Small intestine (tissue), 7 donors: ENCODE data around the gene ADRB1. TPM values are rescaled to one million over a fixed set of nuclear protein-coding genes. Genes with fewer than 3 reads are reported as not detected.

Experiments
- DNase-seq, 2 donors: peaks; one replicate each; pipeline versions ENCODE4 v3.0.0 to v3.0.0-alpha.2; 2013
- FAIRE-seq: peaks from 2 replicates; lab custom pipeline; 2012; peaks lifted over from hg19 to GRCh38; lab: Jason Lieb, UNC
- H3K27ac ChIP-seq, 3 donors: one replicate each; pipeline ENCODE4 v1.5.1; 2013; ENCODE audit warnings: low read length in 2 of 3, mild to moderate bottlenecking in 2 of 3, control low read depth in 1 of 3, inconsistent platforms in 1 of 3, low read depth in 1 of 3, moderate library complexity in 1 of 3
- H3K27me3 ChIP-seq, 3 donors: one replicate each; pipeline ENCODE4 v1.6.1; 2013; ENCODE audit warnings: low read length in 3 of 3, inconsistent platforms in 1 of 3; ENCODE audit not compliant: control insufficient read depth in 3 of 3, insufficient read depth in 3 of 3
- H3K36me3 ChIP-seq, 3 donors: one replicate each; pipeline ENCODE4 v1.6.1; 2013; ENCODE audit warnings: low read length in 3 of 3, inconsistent platforms in 1 of 3, low read depth in 1 of 3, mild to moderate bottlenecking in 1 of 3, moderate library complexity in 1 of 3; ENCODE audit not compliant: control insufficient read depth in 3 of 3, insufficient read depth in 2 of 3
- H3K4me1 ChIP-seq, 3 donors: one replicate each; pipeline ENCODE4 v1.6.1; 2013; ENCODE audit warnings: low read length in 2 of 3, inconsistent platforms in 1 of 3, low read depth in 1 of 3, mild to moderate bottlenecking in 1 of 3, moderate library complexity in 1 of 3; ENCODE audit not compliant: control insufficient read depth in 3 of 3, insufficient read depth in 2 of 3
- H3K4me3 ChIP-seq, 3 donors: one replicate each; pipeline ENCODE4 v1.5.1; 2013; ENCODE audit warnings: low read length in 3 of 3, control low read depth in 1 of 3, inconsistent platforms in 1 of 3, low read depth in 1 of 3, mild to moderate bottlenecking in 1 of 3, moderate library complexity in 1 of 3
- H3K9me3 ChIP-seq, 2 donors: one replicate each; pipeline ENCODE4 v1.6.1; 2013; ENCODE audit warnings: low read depth in 1 of 2, low read length in 1 of 2; ENCODE audit not compliant: control insufficient read depth in 2 of 2, insufficient read depth in 1 of 2
- WGBS, 3 donors: extraction: QIAGEN DNeasy Blood & Tissue Kit; methylation state at CpG; one replicate each; pipeline ENCODE4 v1.1.7; 2013; 5-methylcytosine and 5-hydroxymethylcytosine counted together
- polyA plus RNA-seq, 4 donors: library from polyadenylated mRNA; stranded (reverse) in 3 of 4; unstranded in 1 of 4; fragments of 200-250 nt in 3 of 4; fragments of 120-200 nt in 1 of 4; gene quantifications; one replicate each; pipeline versions ENCODE4 v1.2.1 to v1.2.3, GENCODE V29; 2013
- donor health status: healthy with polysubstance abuse.
- donor health status: control.
- donor health status: control.
- donor health status: Bipolar disorder and iron deficiency.
- donor health status: healthy.

The ADRB1 gene
- polyA plus RNA-seq, 4 donors = 0.54 to 1.0 (median 0.84) TPM; not detected in 1

DNA sequence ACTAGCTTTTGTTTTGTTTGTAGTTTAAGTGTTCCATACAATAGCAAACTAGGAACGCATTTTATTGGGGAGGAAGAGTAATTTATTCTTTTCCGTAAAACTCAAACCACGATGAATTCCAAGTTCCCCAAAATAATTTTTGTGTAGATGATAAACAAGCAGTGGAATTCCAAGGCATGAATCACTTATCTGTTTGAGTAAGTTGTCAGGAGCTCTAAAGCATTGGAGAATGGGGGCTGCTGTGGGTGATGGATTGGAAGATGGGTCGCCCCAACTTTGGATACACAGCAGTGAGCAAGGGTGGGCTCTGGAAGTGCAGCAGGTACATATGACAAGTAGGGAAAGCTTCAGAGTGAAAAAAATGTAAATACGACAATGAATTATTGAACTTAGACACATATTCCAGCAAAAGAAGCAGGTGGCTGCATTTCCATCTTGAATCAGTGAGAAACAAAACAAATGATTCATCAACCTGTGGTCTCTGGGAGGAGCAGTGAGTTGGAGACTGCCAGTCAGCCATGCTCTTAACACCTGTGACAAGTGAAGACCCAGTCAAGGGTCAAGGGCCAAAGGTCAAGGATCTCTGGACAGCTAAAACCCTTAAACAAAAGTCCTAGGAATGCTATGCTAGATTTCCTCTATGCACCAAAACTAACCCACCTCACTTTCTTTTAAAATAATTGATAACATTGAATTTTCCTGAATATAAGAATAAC is 34.2 kb upstream of the ADRB1 start:
- Histone ChIP-seq H3K9me3 (no peaks in the 10 kb centered on the region), H3K4me3 (no peak overlapping the region), H3K27ac (no peak overlapping the region), H3K4me1 (no peaks in the 10 kb centered on the region), H3K27me3 (no peaks in the 10 kb centered on the region), H3K36me3 (no peaks in the 10 kb centered on the region)
- DNase-seq (no peak), FAIRE-seq (no peak)
- WGBS, 3 donors = 71 to 90% (median 87%) methylated on average over 5 of the region's 5 CpGs

DNA sequence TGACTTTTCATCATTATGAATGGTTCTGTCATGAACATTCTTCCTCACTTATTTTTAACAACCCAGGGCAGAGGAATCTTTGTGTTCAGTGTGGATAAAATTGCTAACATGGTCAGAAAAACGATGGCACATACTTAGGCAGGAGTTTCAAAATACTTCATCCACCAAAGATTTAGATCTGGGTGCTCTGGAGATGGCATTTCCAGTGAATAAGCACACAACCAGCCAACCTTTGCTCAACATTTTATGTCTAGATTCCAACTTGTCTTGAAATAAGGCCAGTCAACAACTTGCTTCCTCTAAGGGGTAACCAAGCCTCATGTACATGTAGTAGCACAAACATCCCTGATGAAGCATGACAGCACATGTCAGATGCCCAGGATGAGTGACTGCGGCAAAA is 33.4 kb upstream of the ADRB1 start:
- Histone ChIP-seq H3K4me3 (no peak overlapping the region), H3K27ac (no peak overlapping the region), H3K27me3 (no peaks in the 10 kb centered on the region), H3K9me3 (no peaks in the 10 kb centered on the region), H3K36me3 (no peaks in the 10 kb centered on the region), H3K4me1 (no peaks in the 10 kb centered on the region)
- DNase-seq (no peak), FAIRE-seq (no peak)
- WGBS, 3 donors = 66 to 76% (median 72%) methylated on average over 2 of the region's 2 CpGs

DNA sequence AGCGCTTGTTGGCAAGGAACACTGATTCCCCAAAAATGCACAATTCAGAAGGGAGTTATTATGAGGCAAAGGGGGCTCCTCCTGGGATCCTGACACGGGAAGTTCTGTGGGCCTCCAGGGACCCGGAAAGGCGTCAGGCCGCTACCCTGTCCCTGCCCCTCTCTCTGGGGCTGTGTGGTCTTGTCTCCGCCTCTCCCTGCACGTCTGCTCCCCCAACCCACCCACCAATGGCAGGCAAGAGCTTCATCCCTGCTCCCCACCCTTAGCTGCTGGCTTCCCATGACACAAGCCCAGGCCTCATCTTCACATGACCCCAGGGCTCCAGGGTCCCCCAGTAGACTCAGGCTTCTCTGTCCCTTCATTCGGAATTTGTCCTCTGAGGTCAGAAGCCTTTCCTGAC is 31.0 kb upstream of the ADRB1 start:
- Histone ChIP-seq H3K4me1 (no peaks in the 10 kb centered on the region), H3K9me3 (no peaks in the 10 kb centered on the region), H3K4me3 (no peak overlapping the region), H3K27ac (no peak overlapping the region), H3K27me3 (no peaks in the 10 kb centered on the region), H3K36me3 (no peaks in the 10 kb centered on the region)
- WGBS, 3 donors = 88 to 93% (median 88%) methylated on average over 8 of the region's 8 CpGs
- DNase-seq (no peak), FAIRE-seq (no peak)

DNA sequence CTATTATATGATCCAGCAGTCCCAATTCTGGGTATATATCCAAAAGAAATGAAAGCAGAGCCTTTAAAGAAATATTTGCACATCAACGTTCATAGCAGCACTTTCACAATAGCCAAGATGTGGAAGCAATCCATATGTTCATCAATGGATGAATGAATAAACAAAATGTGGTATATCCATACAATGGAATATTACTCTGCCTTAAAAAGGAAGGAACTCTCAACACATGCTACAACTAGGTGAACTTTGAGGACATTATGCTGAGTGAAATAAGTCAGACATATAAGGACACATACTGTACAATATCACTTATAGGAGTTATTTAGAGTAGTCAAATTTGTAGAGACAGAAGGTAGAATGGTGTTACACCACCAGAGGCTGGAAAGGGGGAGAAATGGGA is 28.0 kb upstream of the ADRB1 start:
- H3K4me3 ChIP-seq = no peak overlapping the region
- H3K27ac ChIP-seq = no peak overlapping the region
- DNase-seq (no peak), FAIRE-seq (no peak)
- H3K27me3 ChIP-seq = no peaks in the 10 kb centered on the region
- WGBS, 3 donors = 13 to 87% (median 41%) methylated on average over 1 of the region's 1 CpG
- H3K36me3 ChIP-seq = no peaks in the 10 kb centered on the region
- no peaks in the 10 kb centered on the region for H3K9me3 ChIP-seq
- H3K4me1 ChIP-seq = no peaks in the 10 kb centered on the region

DNA sequence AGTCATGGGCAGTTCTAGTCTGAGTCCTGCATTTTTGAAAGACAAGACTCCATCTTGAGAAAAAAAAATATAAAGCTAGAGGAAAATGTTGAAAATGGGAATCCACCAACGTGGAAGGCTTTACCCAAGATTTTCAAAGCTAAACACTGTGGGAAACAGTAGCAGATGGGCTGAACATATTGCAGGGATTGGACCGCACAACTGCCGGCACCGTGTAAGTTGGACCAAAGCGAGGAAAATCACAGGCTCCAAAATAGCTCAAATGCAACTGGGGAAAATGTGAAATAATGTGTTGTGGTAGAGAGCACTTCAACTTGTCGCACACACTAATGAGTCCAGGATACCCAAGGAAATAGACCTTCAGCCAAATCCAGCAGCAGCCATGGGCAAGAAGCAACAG is 26.4 kb upstream of the ADRB1 start:
- DNase-seq = no peak
- 81 to 91% (median 85%) methylated on average over 6 of the region's 6 CpGs for WGBS, 3 donors
- no peak for FAIRE-seq

DNA sequence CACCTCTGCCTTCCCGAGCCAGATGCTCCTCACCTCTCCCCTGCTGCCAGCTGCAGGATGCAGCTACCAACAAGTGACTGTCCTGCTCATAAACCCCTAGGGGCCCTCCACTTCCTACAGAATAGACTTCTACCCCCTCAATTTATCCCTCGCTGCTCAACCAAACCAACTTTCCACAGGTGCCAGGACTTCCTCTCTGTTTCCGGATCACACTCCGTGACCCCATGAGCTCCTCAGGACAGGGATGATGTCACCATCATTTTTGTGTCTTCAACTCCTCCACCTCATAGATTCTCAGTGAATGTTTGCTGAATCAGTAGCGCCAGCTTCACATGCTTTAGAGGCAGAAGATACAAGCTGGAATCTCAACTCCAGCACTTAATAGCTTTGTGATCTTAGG is 25.8 kb upstream of the ADRB1 start:
- Histone ChIP-seq H3K4me1 (no peaks in the 10 kb centered on the region), H3K4me3 (no peak overlapping the region), H3K9me3 (no peaks in the 10 kb centered on the region), H3K27ac (no peak overlapping the region), H3K27me3 (peaks cover 0 to 3% (median 0%) of the 10 kb centered on the region in 3 donors), H3K36me3 (no peaks in the 10 kb centered on the region)
- DNase-seq = no peak
- FAIRE-seq = no peak
- WGBS, 3 donors = 45 to 75% (median 75%) methylated on average over 5 of the region's 5 CpGs

More for the DNA sequence above, 26.4 kb upstream of the ADRB1 start:
- H3K36me3 ChIP-seq = no peaks in the 10 kb centered on the region
- no peaks in the 10 kb centered on the region for H3K4me1 ChIP-seq
- H3K27me3 ChIP-seq = peaks cover 0 to 3% (median 0%) of the 10 kb centered on the region in 3 donors
- no peak overlapping the region for H3K27ac ChIP-seq
- H3K4me3 ChIP-seq = no peak overlapping the region
- no peaks in the 10 kb centered on the region for H3K9me3 ChIP-seq

DNA sequence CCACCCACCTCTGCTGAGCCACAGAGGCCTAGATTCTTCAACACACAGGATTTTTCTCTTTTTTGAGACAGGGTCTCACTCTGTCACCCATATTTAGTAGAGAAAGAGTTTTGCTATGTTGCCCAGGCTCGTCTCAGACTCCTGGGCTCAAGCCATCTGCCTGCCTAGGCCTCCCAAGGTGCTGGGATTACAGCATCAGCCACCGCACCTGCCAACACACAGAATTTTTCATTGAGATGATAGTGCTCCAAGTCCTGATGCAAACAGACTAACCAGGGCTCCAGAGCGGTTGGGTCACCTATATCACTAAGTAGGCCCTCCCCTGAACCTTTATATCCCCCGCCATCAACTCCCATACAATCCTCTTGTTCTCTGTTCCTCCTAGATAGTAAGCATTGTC is 24.4 kb upstream of the ADRB1 start:
- Histone ChIP-seq H3K27ac (no peak overlapping the region), H3K9me3 (no peaks in the 10 kb centered on the region), H3K4me1 (no peaks in the 10 kb centered on the region), H3K4me3 (no peak overlapping the region), H3K36me3 (no peaks in the 10 kb centered on the region), H3K27me3 (peaks cover 0 to 3% (median 0%) of the 10 kb centered on the region in 3 donors)
- DNase-seq (no peak), FAIRE-seq (no peak)
- 88 to 93% (median 91%) methylated on average over 4 of the region's 4 CpGs for WGBS, 3 donors

DNA sequence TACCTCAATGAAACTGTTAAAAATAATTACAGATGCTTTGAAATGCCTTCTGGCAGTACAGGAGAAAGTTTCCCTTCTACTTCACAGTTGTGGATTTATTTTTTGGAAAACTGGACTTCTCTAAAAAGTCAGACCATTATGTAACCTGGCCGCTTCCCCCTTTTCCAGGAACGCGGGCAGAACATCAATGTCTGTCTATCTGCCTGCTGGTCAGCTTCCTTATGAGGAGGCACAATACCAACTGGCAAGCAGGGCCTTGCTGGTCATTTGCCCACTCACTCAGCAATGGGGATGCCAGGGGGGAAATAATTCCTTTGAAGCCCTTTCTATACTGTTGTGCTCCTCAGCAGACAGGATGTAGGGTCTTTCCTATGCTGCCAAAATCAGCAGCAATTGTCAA is 22.5 kb upstream of the ADRB1 start:
- Histone ChIP-seq H3K27ac (no peak overlapping the region), H3K4me3 (no peak overlapping the region), H3K4me1 (no peaks in the 10 kb centered on the region), H3K27me3 (peaks cover 0 to 3% (median 0%) of the 10 kb centered on the region in 3 donors), H3K36me3 (no peaks in the 10 kb centered on the region), H3K9me3 (no peaks in the 10 kb centered on the region)
- no peak for FAIRE-seq
- no peak for DNase-seq
- WGBS, 3 donors = 77 to 94% (median 91%) methylated on average over 3 of the region's 3 CpGs
